HCT116 (cell line): ENCODE results near the gene CCDC40. TPM values are rescaled to one million over a fixed set of nuclear protein-coding genes. Genes with fewer than 3 reads are reported as not detected.

Source experiments
- ATAC-seq: fragments of 200-7000 bp; cut with Tn5 transposase; 2 replicates; pipeline ENCODE4 v1.9.1; 2020; ENCODE audit warnings: mild to moderate bottlenecking, moderate library complexity
- BruUV-seq: library from RNA; stranded (reverse); fragments of 400-500 nt; replicated peaks from 2 replicates; lab custom pipeline; 2021; lab: Mats Ljungman, UMichigan
- CTCF ChIA-PET: fragments of 300-600 bp; sonication (Branson Sonifier 250); formaldehyde crosslinking; loops from one replicate; lab custom pipeline; 2021; ENCODE audit warnings: antibody characterized with exemption; lab: Charles Lee
- POLR2A ChIA-PET: fragments of 300-600, 350-600 bp; sonication (Branson Sonifier 250); formaldehyde crosslinking; loops from one replicate; lab custom pipeline; 2021; ENCODE audit warnings: antibody characterized with exemption; lab: Charles Lee
- RAD21 ChIA-PET, 2 experiments: fragments of 300-600 bp; sonication (Branson Sonifier 250); formaldehyde crosslinking; loops; one replicate each; lab custom pipeline; 2023; ENCODE audit warnings: low total read pairs in 2 of 2; ENCODE audit not compliant: uncharacterized antibody in 2 of 2, unreplicated experiment in 2 of 2, low non-redundant PET in 1 of 2; lab: Charles Lee
- DNase-seq: peaks from one replicate; pipeline ENCODE4 v3.0.0-alpha.2; 2010; ENCODE audit warnings: low read depth, low spot score
- H2AFZ ChIP-seq: fragments of 200-600 bp; shearing (Covaris generic), sonication (generic); 2 replicates; pipeline ENCODE4 v1.6.1; 2017; ENCODE audit warnings: low read depth, mixed run types, mixed read lengths, antibody characterized with exemption, low read length; ENCODE audit not compliant: poor library complexity, severe bottlenecking
- H3K27ac ChIP-seq: 2 replicates; pipeline ENCODE4 v1.5.1; 2012; ENCODE audit warnings: low read depth, low read length
- H3K27me3 ChIP-seq: fragments of 200-600 bp; sonication (generic); 2 replicates; pipeline ENCODE4 v1.6.1; 2016; ENCODE audit warnings: mixed run types, low read length, mixed read lengths; ENCODE audit not compliant: insufficient read depth
- H3K36me3 ChIP-seq, 2 experiments: fragments of 200-500 bp in 1 of 2; fragments of 200-600 bp in 1 of 2; sonication (Bioruptor generic) in 1 of 2; sonication (generic) in 1 of 2; 2 replicates each; pipeline versions ENCODE4 v1.5.1 to v1.6.1; 2014 to 2016; ENCODE audit warnings: low read length in 2 of 2, inconsistent platforms in 1 of 2, mixed read lengths in 1 of 2, mixed run types in 1 of 2; ENCODE audit not compliant: insufficient read depth in 2 of 2, control insufficient read depth in 1 of 2
- H3K4me1 ChIP-seq, 2 experiments: fragments of 200-600 bp in 1 of 2; sonication (generic) in 1 of 2; 2 replicates each; pipeline versions ENCODE4 v1.5.1 to v1.6.1; 2012 to 2017; ENCODE audit warnings: low read length in 2 of 2, inconsistent platforms in 1 of 2, mild to moderate bottlenecking in 1 of 2, mixed read lengths in 1 of 2, mixed run types in 1 of 2, moderate library complexity in 1 of 2; ENCODE audit not compliant: insufficient read depth in 2 of 2, control insufficient read depth in 1 of 2
- H3K4me2 ChIP-seq: fragments of 200-600 bp; sonication (generic); 2 replicates; pipeline ENCODE4 v1.6.1; 2017; ENCODE audit warnings: mixed run types, low read length, mixed read lengths
- H3K4me3 ChIP-seq, 2 experiments: fragments of 200-600 bp in 1 of 2; sonication (generic) in 1 of 2; replicated peaks in 1 of 2; 2 replicates each; pipeline ENCODE4 v1.5.1; 2011 to 2016; ENCODE audit warnings: low read length in 2 of 2, control low read depth in 1 of 2, low read depth in 1 of 2, mild to moderate bottlenecking in 1 of 2, mixed read lengths in 1 of 2, mixed run types in 1 of 2
- H3K79me2 ChIP-seq: fragments of 200-600 bp; sonication (generic); 2 replicates; pipeline ENCODE4 v1.6.1; 2017; ENCODE audit warnings: mild to moderate bottlenecking, mixed run types, low read length, moderate library complexity, mixed read lengths; ENCODE audit not compliant: insufficient read depth
- H3K9ac ChIP-seq: fragments of 200-600 bp; sonication (generic); 2 replicates; pipeline ENCODE4 v1.6.1; 2016; ENCODE audit warnings: low read length, mixed read lengths
- H3K9me2 ChIP-seq: fragments of 200-600 bp; sonication (generic), shearing (Covaris generic); 2 replicates; pipeline ENCODE4 v1.6.1; 2017; ENCODE audit warnings: mixed run types, mild to moderate bottlenecking, moderate library complexity; ENCODE audit not compliant: insufficient read depth
- H3K9me3 ChIP-seq, 2 experiments: fragments of 200-500 bp in 1 of 2; fragments of 200-600 bp in 1 of 2; sonication (Bioruptor generic) in 1 of 2; sonication (generic) in 1 of 2; 2 replicates each; pipeline ENCODE4 v1.6.1; 2014 to 2017; ENCODE audit warnings: low read length in 2 of 2, mixed read lengths in 2 of 2, inconsistent platforms in 1 of 2, low read depth in 1 of 2, mild to moderate bottlenecking in 1 of 2, mixed run types in 1 of 2, moderate library complexity in 1 of 2; ENCODE audit not compliant: control insufficient read depth in 1 of 2, insufficient read depth in 1 of 2
- H4K20me1 ChIP-seq: fragments of 200-600 bp; sonication (generic), shearing (Covaris generic); 2 replicates; pipeline ENCODE4 v1.6.1; 2017; ENCODE audit warnings: mixed run types, mild to moderate bottlenecking, moderate library complexity; ENCODE audit not compliant: insufficient read depth
- CEBPB ChIP-seq: IDR thresholded peaks from 2 replicates; pipeline ENCODE4 v1.6.1; 2012; ENCODE audit warnings: low read depth
- CTCF ChIP-seq, 3 experiments: fragments of 200-600 bp in 1 of 3; sonication (generic) in 1 of 3; IDR thresholded peaks in 2 of 3; conservative IDR thresholded peaks in 1 of 3; 2 replicates each; pipeline ENCODE4 v1.5.1; 2012 to 2017; ENCODE audit warnings: low read depth in 2 of 3, low read length in 2 of 3, antibody characterized with exemption in 1 of 3, borderline replicate concordance in 1 of 3, control low read depth in 1 of 3, mild to moderate bottlenecking in 1 of 3, mixed read lengths in 1 of 3, mixed run types in 1 of 3, moderate library complexity in 1 of 3; ENCODE audit not compliant: insufficient read depth in 1 of 3
- FOSL1 ChIP-seq: IDR thresholded peaks from 2 replicates; pipeline ENCODE4 v1.6.1; 2012; ENCODE audit warnings: low read depth
- MAX ChIP-seq: IDR thresholded peaks from 2 replicates; pipeline ENCODE4 v1.6.1; 2012
- RAD21 ChIP-seq: IDR thresholded peaks from 2 replicates; pipeline ENCODE4 v1.6.1; 2012; ENCODE audit warnings: low read depth, mild to moderate bottlenecking
- SP1 ChIP-seq: IDR thresholded peaks from 2 replicates; pipeline ENCODE4 v1.6.1; 2012; ENCODE audit warnings: low read depth
- TCF7L2 ChIP-seq: IDR thresholded peaks from 2 replicates; pipeline ENCODE4 v1.7.0; 2011; ENCODE audit warnings: borderline replicate concordance, inconsistent platforms; ENCODE audit not compliant: insufficient read depth, insufficient read length; ENCODE audit errors: extremely low read depth
- YY1 ChIP-seq: IDR thresholded peaks from 2 replicates; pipeline ENCODE4 v1.6.1; 2011; ENCODE audit warnings: low read length, low read depth, moderate library complexity, mild to moderate bottlenecking; ENCODE audit not compliant: insufficient replicate concordance; ENCODE audit errors: extremely low read depth
- ZNF274 ChIP-seq: fragments of 200-500 bp; sonication (Bioruptor generic); IDR thresholded peaks from 2 replicates; pipeline ENCODE4 v1.6.1; 2014; ENCODE audit warnings: mild to moderate bottlenecking, low read depth, low read length, inconsistent platforms
- intact Hi-C: fragments of 100-400 bp; cut with micrococcal nuclease; formaldehyde crosslinking; loops from 2 replicates; pipeline ENCODE4 v1.10.0; 2022
- total RNA-seq: library from RNA; stranded (reverse); gene quantifications from one replicate; pipeline ENCODE4 v1.2.1, GENCODE V29; 2021; ENCODE audit not compliant: unreplicated experiment

CCDC40 gene
- total RNA-seq, 1 experiment from 2014 or later = 10.3 TPM

GRCh38 chr17:80145076-80146075, 108.9 kb downstream of the CCDC40 start:
- no peaks in the 10 kb centered on the region for H3K9me3 ChIP-seq
- H2AFZ ChIP-seq = no peak overlapping the region
- H4K20me1 ChIP-seq = peaks cover 27% of the 10 kb centered on the region; the same call in 1 of the 2 replicates
- peaks cover 81% of the 10 kb centered on the region for H3K79me2 ChIP-seq
- ChIA-PET CTCF (interaction anchor here (2.5 kb wide), 1 partner anchor 44 kb away, joined by 8 read pairs; the partner anchor contains the start of gene GAA), POLR2A (interaction anchor here (0.7 to 2.6 kb wide), 10 partner anchors 10 to 348 kb away, joined by 3 to 8 read pairs (median 4); partner anchors contain the start of genes CBX8 and GAA), RAD21 (no interaction called here)
- peak overlapping the region; percentile 73 to 96 for H3K4me3 ChIP-seq
- BruUV-seq = TSS peak; percentile 63
- DNase-seq = no peak
- no peaks in the 10 kb centered on the region for H3K9me2 ChIP-seq
- H3K27ac ChIP-seq = peak overlapping the region; percentile 93; the same call in 1 of the 2 replicates
- no peak for ATAC-seq
- no peak for TF ChIP-seq MAX
- no peak for TF ChIP-seq SP1
- TF ChIP-seq ZNF274 = no peak
- no peak for TF ChIP-seq YY1
- no peak for TF ChIP-seq CEBPB
- no peak for TF ChIP-seq CTCF (IDR thresholded peaks at IDR 0.05 in 2 of 3, conservative IDR thresholded peaks at IDR 0.05 in 1 of 3; ENCODE audit: borderline replicate concordance in 1 of 3, insufficient read depth in 1 of 3, low read depth in 2 of 3, low read length in 2 of 3)
- TF ChIP-seq RAD21 = no peak
- TF ChIP-seq TCF7L2 = no peak
- TF ChIP-seq FOSL1 = no peak
- H3K36me3 ChIP-seq = peaks cover 45 to 49% of the 10 kb centered on the region in 2 experiments
- intact Hi-C loops = no loop called here
- peak overlapping the region; percentile 88 for H3K4me2 ChIP-seq
- no peaks in the 10 kb centered on the region for H3K27me3 ChIP-seq
- H3K4me1 ChIP-seq = peaks cover 12 to 18% of the 10 kb centered on the region in 2 experiments
- H3K9ac ChIP-seq = peak overlapping the region; percentile 97
